SIG-M5 (cell line): ENCODE data around the gene CHPF2.
A peak's percentile ranks its signal among the peaks of the same experiment; 100 is the strongest.

Experiments used
- DNase-seq: peaks from one replicate; lab custom pipeline; 2025; lab: John Stamatoyannopoulos, UW

Gene CHPF2

DNA sequence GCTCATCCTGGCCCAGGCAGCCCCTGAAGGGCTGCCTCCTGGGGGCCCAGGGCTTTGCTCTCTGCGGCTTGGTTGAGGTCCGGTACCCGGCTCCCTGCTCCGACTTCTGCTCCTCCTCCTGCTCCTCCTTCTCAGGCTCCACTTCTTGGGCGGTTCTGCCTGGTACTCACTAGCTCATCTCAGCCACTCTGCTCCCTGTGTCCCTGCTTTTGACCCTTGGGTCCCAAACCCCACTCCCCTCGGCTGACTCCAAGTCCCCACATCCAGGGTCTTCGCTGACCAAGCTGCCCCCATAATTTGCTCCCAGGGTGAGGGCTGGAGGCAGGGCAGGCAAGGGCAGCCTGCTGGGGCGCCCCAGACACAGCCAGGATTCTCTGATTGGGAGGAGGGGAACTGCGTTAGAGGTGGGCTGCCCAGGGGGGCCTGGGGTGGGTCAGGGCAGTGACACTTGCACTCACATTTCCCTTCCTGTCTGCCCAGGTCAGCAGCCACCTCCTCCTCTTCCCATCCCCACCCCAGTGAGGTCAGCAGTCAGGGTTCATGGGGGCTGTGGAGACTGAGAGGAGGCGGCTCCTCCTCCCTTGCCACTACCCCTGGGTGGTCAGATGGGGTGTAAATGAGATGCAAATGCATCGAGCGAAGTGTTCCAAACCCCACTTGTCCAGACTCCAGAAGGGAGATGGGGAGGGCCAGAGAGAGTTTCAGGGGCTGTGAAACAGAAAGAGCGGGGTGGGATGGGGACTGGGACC, 14.0 kb downstream of the CHPF2 start:
- DNase-seq, result no peak

DNA sequence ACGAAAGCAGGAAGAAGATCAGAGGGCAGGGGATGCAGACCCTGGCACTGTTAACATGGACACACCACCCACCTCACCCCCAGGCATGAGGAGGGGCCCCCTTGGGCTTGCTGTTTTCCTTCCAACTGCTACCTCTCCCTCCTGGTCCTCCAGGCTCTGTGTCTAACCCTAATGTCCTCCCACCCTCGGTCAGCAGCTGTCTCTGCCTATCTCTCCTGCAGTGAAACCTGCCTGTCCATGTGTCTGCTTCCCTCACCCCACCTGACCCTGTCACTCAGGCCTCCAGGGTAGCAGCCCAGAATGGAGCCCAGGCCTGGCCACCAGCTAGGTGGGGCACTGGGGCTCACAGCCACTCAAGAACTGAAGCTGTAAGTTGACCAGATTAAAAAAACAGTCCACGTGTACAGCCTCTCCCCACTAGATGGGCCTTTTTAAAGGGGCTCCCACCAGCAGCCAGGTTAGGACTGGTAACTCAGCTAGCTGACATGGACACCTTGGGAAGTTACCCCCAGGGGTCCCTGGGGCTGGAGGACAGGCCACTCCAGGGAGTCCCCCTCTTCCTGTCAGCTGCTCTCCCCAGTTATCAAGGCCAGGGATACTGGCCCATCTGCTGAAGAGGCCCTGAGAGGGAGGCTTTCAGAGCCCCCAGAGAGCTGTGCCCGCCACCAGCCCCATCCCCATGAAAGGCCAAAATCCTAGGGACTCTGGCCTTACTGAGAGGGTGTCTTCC, 14.7 kb downstream of the CHPF2 start:
- no peak for DNase-seq

DNA sequence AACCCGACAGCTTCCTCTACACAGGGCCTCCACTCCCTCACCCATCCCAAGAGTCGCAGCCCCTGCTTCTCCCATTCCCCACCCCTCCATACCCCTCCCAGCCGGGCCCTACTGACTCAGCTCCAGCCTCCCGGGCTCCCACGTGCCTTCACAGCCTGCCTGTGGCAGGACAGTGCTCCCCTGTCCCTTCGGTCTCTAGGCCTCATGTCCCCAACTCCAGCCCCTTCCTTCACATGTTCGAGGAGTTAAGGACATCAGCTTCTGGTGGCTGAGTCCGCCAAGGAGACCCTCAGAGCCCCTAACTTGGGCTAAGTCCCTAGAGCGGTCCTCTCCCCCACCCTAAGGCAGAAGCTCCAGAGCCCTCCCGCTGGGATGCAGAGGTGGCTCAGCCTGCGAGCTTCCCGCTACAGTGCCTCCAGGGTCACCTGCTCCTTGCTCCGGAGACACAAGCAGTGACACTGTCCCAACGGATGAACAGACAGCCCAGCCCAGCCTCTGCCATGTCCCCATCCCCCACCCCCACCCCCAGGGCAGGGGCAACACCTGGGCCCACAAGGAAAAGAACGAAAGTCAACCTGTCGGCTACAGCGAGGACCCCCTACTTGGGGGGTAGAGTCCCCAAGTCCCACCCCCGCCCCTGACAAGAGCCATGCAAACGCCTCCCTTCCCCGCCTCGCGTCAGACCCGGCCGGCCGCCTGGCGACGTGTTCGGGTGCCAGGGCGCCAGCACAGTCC, 15.5 kb downstream of the CHPF2 start:
- DNase-seq, result no peak

DNA sequence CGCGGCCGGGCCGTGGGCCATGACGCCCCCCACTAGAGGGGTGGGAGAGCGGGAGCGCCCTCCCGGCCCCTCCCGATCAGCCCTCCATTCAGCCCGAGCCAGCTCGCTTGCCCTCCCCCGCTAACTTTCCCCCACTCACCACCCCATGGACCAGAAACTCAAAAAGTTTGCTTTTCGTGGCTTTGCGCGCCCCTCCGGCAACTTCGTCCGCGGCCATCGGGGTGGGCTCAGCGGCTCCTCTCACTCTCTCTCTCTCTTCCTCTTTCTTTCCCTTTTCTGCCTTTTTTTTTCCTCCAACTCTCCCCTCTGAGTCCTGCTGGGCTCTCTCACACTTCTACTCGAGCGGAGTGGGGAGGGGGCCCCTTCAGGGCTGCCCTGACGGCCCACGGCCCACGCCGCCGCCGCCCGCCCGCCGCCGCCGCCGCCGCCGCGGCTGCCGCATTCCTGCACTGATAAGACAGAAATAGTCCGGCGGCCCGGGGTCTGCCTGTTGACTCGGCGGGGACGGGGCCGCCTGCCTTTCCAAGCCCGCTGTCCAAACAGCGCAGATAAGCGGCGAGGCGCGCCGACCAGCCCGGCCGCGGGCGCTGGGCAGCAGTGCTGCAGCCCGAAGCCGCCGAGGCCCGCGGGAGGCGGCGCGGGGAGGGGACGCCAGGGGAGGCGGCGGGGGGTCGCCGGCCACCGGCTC, 16.2 kb downstream of the CHPF2 start, which contains the start of gene SMARCD3:
Gene SMARCD3 (minus strand): TSS at position 349 of the 688 bp plus-strand sequence. CDS start 132 bp downstream, at position 217.
- DNase-seq, result no peak

DNA sequence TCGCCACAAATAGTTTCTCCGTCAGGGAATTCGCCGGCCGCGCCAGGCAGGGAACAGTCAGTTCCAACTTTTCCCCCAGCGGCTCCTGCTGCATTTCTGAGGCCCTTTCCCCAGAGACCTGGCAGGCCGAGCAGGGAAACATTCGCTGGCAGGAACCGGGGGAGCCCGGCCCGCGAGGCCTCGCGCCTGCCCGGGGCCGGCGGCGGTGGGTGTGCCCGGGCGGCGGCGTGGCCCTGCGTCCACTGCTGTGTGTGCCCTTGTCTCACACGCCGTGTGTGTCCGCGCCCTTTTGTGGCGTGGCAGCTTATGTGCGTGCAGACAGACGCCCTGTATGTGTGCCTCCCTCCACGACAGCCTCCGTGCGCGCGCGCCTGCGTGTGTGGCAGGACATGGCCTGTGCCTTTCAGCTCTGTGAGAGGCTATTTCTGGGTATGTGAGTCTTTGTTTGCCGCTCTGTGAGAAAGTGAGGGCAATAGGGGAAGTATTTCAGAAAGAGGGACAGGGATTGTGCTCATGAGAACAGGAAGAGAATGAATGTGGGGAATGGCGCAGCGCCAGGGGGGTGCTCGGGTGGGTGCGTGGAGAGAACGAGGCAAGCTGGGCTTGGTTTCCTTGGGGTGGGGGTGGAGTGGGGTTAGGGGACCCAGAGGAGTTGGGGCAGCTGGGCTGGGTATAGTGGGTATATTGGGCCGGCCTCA, 16.9 kb downstream of the CHPF2 start:
- DNase-seq, result peak; percentile 1

DNA sequence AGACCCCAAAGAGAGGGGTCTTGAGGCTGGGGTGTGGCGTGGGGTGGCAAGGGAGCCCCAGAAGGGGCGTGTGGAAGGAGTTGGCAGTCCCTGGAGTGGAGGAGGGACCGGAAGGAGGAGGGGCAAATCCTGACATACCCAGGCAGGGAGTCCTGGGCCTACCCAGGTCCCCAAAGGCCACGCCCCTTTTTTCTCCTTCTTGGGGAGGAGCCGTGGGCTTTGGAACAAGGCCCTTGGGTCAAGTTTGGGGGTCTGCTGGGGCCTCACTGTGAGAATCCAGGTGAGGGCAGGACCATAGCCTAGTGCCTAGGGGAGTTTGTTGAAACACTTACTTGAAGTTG, 17.4 kb downstream of the CHPF2 start:
- DNase-seq, result no peak

DNA sequence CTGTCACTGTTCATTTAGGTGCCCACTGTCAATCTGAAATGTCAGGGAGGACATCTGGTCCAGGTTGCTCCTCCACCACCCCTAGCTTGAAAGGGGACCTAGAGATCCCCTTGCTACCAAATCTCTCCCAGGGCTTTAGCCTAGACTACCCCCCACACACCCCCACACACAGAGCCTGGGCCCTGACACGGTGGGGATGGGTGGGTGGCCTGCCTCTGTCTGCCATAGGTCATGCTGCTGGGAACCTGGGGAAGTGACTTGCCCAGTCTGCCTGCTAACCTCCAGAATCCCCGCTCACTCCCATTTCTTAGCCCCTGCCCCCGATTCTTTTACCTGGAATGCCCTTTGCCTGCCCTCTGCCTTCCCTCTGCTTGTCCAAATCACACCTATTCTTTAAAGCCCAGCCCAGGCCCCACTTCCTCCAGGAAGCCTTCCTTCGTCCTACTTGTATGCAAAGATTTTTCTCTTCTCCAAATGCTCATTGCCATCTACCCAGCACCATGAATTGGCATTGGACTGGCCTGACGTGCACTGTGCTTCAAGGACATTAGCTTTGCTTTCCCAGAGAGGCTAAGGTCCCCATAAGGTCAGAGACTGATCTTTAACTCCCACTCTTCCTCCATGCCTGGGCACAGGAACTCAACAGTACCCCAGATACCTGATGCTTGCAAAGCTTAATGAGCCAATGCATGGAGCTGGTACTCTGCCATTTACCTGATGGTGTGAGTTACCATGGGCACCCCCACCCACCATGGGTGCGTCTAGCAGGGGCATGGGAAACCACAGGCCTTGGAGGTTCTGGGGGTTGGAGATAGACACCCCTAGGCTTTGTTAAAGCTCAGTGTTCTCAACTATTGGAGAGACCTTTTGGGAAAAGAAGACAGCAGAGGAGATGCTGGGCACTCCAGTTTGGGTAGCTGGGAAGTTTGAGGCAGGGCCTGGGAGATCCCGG, 18.2 kb downstream of the CHPF2 start:
- no peak for DNase-seq

DNA sequence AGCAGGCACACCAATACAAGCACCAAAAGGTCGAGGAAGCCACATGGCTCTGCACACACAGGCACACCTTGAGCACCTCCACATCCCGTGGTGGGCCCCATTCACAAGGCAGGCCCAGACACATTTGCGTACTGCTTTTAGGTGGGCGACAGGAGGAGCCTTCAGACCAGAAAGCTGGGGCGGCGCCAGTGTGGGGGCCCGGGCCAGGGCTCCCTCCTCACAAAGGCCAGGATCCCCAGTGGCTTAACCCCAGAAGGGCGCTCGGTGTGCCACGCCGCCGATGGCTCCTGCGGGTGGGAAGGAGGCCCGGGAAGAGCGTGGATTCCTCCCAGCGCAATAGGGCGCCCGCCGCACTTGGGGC, 19.0 kb downstream of the CHPF2 start:
- DNase-seq, result no peak

DNA sequence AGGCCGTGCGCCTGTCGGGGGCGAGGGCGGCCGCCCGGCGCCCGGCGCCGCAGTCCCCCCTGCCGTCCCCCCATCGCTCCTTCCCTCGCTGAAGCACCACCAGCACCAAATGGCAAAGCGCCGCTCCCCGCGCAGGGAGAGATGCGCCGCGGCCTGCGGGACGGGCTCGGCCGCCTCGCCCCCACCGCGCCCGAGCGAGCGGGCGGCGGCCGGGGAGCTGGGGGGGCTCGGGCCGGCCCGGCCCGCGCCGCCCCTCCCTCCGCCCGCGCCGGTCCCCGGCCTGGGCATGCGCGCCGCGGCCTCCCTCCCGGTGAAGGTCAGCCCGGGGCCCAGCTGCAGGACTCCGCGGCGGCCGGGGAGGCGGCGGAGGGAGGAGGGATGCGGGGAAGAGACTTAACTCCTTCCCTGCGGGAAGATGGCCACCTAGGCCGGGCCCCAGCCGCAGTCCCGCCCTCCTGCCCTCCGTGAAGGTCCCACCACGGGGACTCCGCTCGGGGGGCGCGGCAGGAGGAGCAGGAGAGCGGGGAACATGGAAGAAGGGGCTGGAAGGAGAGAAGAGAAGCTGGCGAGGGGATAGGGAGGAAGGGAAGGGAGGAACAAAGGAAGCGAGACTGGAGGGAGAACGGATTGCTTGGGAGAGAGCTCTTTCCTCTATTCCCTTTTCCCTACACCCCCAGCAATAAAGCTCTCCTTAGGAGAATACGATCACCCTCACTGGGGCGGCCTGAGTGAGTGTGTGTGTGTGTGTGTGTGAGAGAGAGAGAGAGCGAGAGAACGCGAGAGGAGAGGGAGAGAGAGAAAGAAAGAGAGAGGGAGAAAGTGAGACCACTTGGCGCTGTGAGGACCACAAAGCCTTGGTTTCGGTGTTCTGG, 19.6 kb downstream of the CHPF2 start:
- DNase-seq, result no peak

DNA sequence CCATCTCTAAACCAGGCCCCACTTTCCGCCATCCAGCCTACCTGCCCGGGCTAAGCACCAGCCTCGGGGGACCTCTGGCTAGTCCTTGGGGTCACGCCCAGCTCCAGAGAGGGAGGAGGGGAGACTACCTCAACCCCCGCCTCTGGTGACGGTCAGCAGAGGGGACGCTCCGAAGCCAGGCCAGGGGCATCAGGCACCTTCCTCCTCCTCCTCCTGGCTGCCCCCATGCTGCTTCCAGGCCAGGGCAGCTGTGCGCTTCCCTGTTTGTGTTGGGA, 20.2 kb downstream of the CHPF2 start:
- no peak for DNase-seq

DNA sequence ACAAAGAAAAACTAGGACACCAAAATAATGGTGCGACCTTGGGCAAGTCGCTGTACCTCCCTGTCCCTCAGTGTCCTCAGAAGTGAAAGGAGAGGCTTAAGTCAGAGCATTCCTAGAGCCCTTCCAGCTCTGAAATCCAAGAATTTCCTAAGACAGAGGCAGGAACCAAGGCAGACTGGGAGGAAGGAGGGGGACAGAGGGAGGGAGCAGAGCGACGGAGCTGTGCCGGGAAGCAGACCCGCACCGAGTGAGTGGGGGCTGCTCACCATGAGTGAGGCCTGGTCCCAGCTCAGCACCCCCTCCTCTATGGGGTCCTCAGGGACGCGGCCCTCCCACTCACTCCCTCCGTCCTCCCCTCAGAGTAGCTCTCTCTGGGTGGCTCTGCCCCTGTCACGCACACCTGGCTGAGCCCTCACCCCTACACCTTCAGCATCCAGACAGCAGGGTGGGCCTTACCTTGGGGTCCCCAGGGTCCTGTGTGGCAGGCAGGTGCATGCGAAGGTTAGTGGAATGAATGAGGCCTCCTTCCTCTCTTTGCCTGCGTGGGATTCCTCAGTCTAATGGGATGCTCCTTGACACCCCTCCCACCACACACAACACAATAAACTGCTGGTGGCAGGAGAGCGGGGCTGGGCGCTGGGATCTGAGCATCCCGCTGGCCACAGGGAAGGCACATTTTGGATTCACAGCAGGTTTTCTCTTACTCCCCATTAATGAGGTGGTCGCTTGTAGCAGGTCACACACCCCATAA, 20.9 kb downstream of the CHPF2 start:
- no peak for DNase-seq

DNA sequence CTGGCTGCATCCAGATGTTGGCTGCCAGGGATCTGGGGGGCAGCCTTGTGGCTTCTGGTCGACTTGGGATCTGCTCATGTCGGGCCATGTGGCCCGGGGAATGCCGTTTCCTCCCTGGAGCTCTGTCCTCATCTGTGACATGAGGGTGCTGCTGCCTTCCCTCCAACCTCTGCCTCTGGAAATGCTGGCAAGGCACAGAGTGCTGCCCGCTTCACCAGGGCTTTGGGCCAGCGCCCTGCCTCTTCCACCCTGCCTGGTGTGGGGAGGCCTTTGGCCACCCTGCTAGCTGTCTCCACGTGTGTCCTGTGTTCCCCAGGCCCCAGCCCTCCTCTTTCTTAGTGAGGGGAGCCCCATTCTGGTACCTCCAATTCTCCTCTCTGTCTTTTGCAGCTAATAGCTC, 22.0 kb downstream of the CHPF2 start:
- DNase-seq, result no peak

DNA sequence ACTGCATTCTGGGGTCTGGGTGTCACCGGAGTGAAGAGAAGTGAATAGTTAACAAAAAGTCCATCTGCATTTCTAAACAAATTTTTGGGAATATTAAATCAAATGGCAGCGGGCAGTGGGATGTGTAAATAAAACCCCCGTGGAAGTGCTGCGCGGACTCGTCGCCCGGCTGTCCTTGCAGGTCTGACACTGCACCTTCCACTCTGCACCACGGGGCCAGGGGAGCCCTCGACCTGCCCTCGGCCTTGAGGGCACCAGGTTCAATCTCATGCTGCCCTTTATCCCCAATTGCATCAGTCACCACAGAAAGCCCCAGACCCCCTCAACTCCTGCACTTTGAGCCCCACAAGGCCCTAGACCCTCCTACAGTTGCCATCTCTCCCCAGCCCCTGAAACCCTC, 22.6 kb downstream of the CHPF2 start:
- no peak for DNase-seq

DNA sequence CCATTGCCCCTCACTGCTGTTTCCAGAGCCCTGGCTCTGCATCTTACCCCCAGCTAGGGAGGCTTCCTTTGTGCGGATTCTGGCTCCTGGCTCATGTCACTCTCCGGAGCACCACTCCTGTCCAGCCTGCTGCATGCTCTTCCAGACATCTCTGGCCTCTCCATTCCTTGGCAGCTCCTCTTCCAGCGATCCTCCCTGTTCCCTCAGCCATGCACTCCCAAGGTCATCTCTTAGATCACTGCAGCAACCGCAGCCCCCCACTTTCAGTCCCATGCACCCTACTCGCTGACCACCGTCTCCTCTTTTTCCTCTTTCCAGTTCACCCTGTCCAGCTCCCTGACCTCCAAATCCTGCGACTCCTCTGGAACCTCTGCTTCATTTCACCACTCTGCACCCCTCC, 23.1 kb downstream of the CHPF2 start:
- DNase-seq, result no peak

DNA sequence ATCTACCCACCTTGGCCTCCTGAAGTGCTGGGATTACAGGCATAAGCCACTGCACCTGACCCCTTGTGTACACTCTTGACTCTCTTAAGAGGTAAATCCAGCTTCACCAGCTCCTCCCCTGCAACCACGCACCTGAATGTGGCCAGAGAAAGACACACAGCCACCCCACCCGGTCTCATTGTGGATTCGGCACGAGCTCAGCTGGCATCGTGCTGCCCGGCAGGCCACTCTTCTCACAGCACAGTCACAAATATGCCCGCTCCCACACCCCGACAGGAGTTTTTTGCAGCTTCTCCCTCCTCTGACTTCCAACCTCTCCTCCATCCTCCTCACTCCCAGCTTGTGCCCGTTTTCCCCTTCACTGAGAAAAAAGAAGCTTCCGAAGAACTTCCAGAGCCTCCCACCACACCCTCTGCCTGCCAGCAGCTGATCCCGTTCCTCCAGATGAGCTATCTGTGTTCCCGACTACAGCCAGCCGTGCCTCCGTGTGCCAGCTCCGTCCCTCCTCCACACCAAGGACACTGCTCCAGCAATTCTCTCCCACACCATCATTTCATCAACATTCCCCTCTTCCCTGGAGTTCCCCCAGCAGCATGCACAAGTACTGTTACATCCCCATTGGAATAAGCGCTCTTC, 24.2 kb downstream of the CHPF2 start:
- DNase-seq, result no peak

DNA sequence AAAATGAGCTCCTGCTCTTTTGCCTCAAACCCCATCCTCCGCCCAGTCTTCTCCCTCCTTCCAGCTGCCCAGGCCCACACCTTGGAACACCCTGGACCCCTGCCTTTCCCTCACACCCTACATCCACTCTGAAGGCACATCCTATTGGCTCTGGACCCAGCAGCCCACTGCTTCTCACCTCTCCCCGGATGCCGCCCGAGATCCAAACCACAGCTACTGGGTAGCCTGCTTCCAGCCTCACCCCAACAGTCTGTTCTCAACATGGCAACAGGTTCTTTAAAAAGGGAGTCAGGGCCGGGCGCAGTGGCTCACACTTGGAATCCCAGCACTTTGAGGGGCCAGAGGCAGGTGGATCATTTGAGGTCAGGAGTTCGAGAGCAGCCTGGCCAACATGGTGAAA, 25.7 kb downstream of the CHPF2 start:
- DNase-seq, result no peak

DNA sequence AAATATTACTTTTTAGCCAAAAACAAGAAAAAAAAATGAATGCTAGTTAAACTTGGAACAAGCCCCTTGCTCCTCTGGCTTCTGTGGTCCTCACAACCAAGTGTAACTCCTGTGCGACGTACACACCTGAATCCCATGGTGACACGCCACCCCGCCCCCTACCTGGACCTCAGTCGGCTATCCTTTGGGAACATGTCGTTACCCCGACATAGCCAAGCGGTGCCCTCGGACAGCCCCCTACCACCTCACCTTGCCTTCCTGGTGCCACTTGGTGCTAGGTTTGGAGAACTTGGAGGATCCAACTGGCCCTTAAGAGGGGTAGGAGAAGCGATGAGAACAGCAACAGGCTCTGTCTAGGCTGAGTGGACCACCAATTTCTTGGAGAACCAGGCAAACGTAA, 28.2 kb downstream of the CHPF2 start:
- no peak for DNase-seq

DNA sequence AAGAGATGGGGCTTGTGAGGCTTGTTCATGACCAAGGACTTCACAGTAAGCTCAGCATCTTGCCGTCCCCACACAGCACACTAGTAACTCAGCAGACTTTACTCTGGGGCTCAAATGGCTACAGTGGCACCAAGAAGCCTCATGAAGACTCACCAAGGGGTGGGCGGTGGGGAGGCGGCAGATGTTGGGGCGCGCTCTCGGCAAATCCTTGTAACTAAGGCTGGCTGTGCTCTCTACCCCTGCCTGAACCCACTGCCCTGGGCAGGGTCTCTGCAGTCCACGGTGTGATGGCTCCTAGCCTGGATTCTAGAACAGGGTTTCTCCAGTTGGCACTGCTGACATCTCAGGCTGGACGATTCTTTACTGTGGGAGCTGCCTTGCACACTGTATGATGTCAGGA, 28.6 kb downstream of the CHPF2 start:
- DNase-seq, result no peak

DNA sequence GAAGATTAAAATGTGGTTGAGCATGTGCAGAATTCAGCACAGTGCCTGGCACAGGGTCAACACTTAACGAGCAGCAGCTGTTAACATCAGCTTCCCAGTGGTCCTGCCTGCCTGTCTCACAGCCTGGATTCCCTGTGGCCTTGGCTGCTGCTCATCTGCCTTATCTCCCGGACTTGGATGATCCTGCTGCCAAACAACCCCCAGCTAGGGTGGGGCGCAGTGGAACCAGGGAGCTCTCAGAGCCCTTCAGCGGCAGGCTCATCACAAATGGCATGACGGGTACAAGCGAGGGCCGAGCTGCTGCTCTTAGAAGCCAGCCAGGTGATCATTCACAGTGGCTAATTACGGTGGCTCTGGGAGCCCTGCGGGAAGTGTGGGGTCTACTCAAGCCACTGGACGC, 29.2 kb downstream of the CHPF2 start:
- no peak for DNase-seq
